ENCODE results near the gene CROCC2.

CROCC2 gene

GRCh38 chr2:240917009-240917683 lies 11.0 kb downstream of the CROCC2 start:
- Histone ChIP-seq H3K27me3 (ENCODE audit: control insufficient read depth, insufficient read depth, low read length) (peaks cover 4% of the 10 kb centered on the region), H3K9me3 (ENCODE audit: control insufficient read depth, low read length) (no peaks in the 10 kb centered on the region), H3K27ac (no peak overlapping the region), H2AFZ (no peak overlapping the region), H3K4me1 (no peaks in the 10 kb centered on the region), H3K4me3 (ENCODE audit: low read depth, low read length) (no peak overlapping the region), H3K9ac (no peak overlapping the region), H3K36me3 (ENCODE audit: control insufficient read depth, insufficient read depth, low read length) (no peaks in the 10 kb centered on the region), H3K4me2 (ENCODE audit: low read length) (no peak overlapping the region), H3K79me2 (no peaks in the 10 kb centered on the region)
- TF ChIP-seq CTCF (IDR thresholded peaks at IDR 0.05) = no peak

GRCh38 chr2:240917684-240918257 lies 11.6 kb downstream of the CROCC2 start:
- no peak overlapping the region for H2AFZ ChIP-seq
- H3K4me1 ChIP-seq = no peaks in the 10 kb centered on the region
- TF ChIP-seq CTCF (IDR thresholded peaks at IDR 0.05) = no peak
- no peak overlapping the region for H3K4me2 ChIP-seq (ENCODE audit: low read length)
- H3K27ac ChIP-seq = no peak overlapping the region
- no peaks in the 10 kb centered on the region for H3K36me3 ChIP-seq (ENCODE audit: control insufficient read depth, insufficient read depth, low read length)
- H3K27me3 ChIP-seq (ENCODE audit: control insufficient read depth, insufficient read depth, low read length) = peaks cover 4% of the 10 kb centered on the region
- H3K9me3 ChIP-seq (ENCODE audit: control insufficient read depth, low read length) = no peaks in the 10 kb centered on the region
- H3K9ac ChIP-seq = no peak overlapping the region
- no peaks in the 10 kb centered on the region for H3K79me2 ChIP-seq
- H3K4me3 ChIP-seq (ENCODE audit: low read depth, low read length) = no peak overlapping the region

- Histone ChIP-seq H3K27ac (no peak overlapping the region), H3K79me2 (no peaks in the 10 kb centered on the region), H3K9ac (no peak overlapping the region), H3K4me1 (no peaks in the 10 kb centered on the region), H3K27me3 (ENCODE audit: control insufficient read depth, insufficient read depth, low read length) (peaks cover 4% of the 10 kb centered on the region), H2AFZ (no peak overlapping the region), H3K4me2 (ENCODE audit: low read length) (no peak overlapping the region), H3K36me3 (ENCODE audit: control insufficient read depth, insufficient read depth, low read length) (no peaks in the 10 kb centered on the region), H3K4me3 (ENCODE audit: low read depth, low read length) (no peak overlapping the region), H3K9me3 (ENCODE audit: control insufficient read depth, low read length) (no peaks in the 10 kb centered on the region)
- no peak for TF ChIP-seq CTCF (IDR thresholded peaks at IDR 0.05)
Measured at GRCh38 chr2:240918258-240919091, 12.3 kb downstream of the CROCC2 start.

- H3K36me3 ChIP-seq (ENCODE audit: control insufficient read depth, insufficient read depth, low read length) = no peaks in the 10 kb centered on the region
- no peak overlapping the region for H3K9ac ChIP-seq
- no peak overlapping the region for H3K27ac ChIP-seq
- H3K9me3 ChIP-seq (ENCODE audit: control insufficient read depth, low read length) = no peaks in the 10 kb centered on the region
- no peak overlapping the region for H3K4me3 ChIP-seq (ENCODE audit: low read depth, low read length)
- no peak overlapping the region for H3K4me2 ChIP-seq (ENCODE audit: low read length)
- peaks cover 4% of the 10 kb centered on the region for H3K27me3 ChIP-seq (ENCODE audit: control insufficient read depth, insufficient read depth, low read length)
- no peaks in the 10 kb centered on the region for H3K4me1 ChIP-seq
- H2AFZ ChIP-seq = no peak overlapping the region
- H3K79me2 ChIP-seq = no peaks in the 10 kb centered on the region
- TF ChIP-seq CTCF (IDR thresholded peaks at IDR 0.05) = no peak
Measured at GRCh38 chr2:240919161-240919781, 13.1 kb downstream of the CROCC2 start.

Data from parathyroid adenoma (tissue), 2 donors.